K562 (cell line): ENCODE measurements around the gene EFNA5. TPM values are rescaled to one million over a fixed set of nuclear protein-coding genes. Genes with fewer than 3 reads are reported as not detected.

Source experiments
- ATAC-seq: fragments of 200-7000 bp; cut with Tn5 transposase; 3 replicates; pipeline ENCODE4 v1.9.1; 2020; ENCODE audit warnings: moderate library complexity
- BruUV-seq: library from RNA; stranded (reverse); fragments of 400-500 nt; replicated peaks from 2 replicates; lab custom pipeline; 2021; lab: Mats Ljungman, UMichigan
- CTCF ChIA-PET: fragments of 300-600 bp; formaldehyde crosslinking; extraction: SDS; loops from one replicate; lab custom pipeline; 2021; ENCODE audit warnings: low intra/inter-chr PET ratio; lab: Yijun Ruan, JAX
- POLR2A ChIA-PET: fragments of 300-600, 350-650 bp; sonication (Branson Sonifier 250); formaldehyde crosslinking; extraction: SDS; loops from one replicate; lab custom pipeline; 2021; ENCODE audit warnings: antibody characterized with exemption, inconsistent platforms; lab: Yijun Ruan, JAX
- DNase-seq, 4 experiments: peaks; one replicate each; pipeline versions ENCODE4 v3.0.0 to v3.0.0-alpha.2; 2011 to 2018; ENCODE audit warnings: low spot score in 3 of 4, mixed read lengths in 3 of 4; ENCODE audit errors: extremely low read depth in 1 of 4
- FAIRE-seq: peaks from 2 replicates; lab custom pipeline; 2011; peaks lifted over from hg19 to GRCh38; lab: Jason Lieb, UNC
- H2AFZ ChIP-seq: 2 replicates; pipeline ENCODE4 v1.6.0; 2011; ENCODE audit warnings: low read depth, low read length, control low read depth, inconsistent platforms
- H3K27ac ChIP-seq: fragments of 200-600 bp; 3 replicates; pipeline ENCODE4 v1.8.0; 2011; ENCODE audit warnings: low read depth, mild to moderate bottlenecking, control low read depth, inconsistent platforms, low read length, moderate library complexity, mixed read lengths; ENCODE audit errors: extremely low read depth
- H3K27me3 ChIP-seq, 2 experiments: fragments of 300-600 bp in 1 of 2; 2 replicates in 1 of 2; 3 replicates in 1 of 2; pipeline versions ENCODE4 v1.6.0 to v1.8.0; 2011; ENCODE audit warnings: inconsistent platforms in 2 of 2, low read length in 2 of 2, mild to moderate bottlenecking in 1 of 2, mixed read lengths in 1 of 2, moderate library complexity in 1 of 2; ENCODE audit not compliant: control insufficient read depth in 2 of 2, insufficient read depth in 2 of 2
- H3K36me3 ChIP-seq: fragments of 300-600 bp; 3 replicates; pipeline ENCODE4 v1.8.0; 2011; ENCODE audit warnings: mild to moderate bottlenecking, low read length, inconsistent platforms; ENCODE audit not compliant: control insufficient read depth, insufficient read depth
- H3K4me1 ChIP-seq, 2 experiments: fragments of 200-600 bp in 1 of 2; replicated peaks in 1 of 2; 2 replicates in 1 of 2; 3 replicates in 1 of 2; pipeline versions ENCODE4 v1.5.1 to v1.8.0; 2011; ENCODE audit warnings: inconsistent platforms in 2 of 2, low read length in 2 of 2, mild to moderate bottlenecking in 1 of 2, mixed read lengths in 1 of 2, moderate library complexity in 1 of 2; ENCODE audit not compliant: control insufficient read depth in 2 of 2, insufficient read depth in 2 of 2
- H3K4me2 ChIP-seq: 2 replicates; pipeline ENCODE4 v1.6.1; 2011; ENCODE audit warnings: low read length, control low read depth, inconsistent platforms, mixed read lengths; ENCODE audit not compliant: insufficient read depth
- H3K4me3 ChIP-seq: fragments of 200-600 bp; sonication (generic), shearing (Covaris generic); 2 replicates; pipeline ENCODE4 v1.5.1; 2016; ENCODE audit warnings: control low read depth, inconsistent platforms
- H3K79me2 ChIP-seq: fragments of 200-600 bp; 3 replicates; pipeline ENCODE4 v1.8.0; 2011; ENCODE audit warnings: low read length, inconsistent platforms; ENCODE audit not compliant: control insufficient read depth, insufficient read depth
- H3K9ac ChIP-seq, 2 experiments: 2 replicates each; pipeline versions ENCODE4 v1.6.0 to v1.6.1; 2011; ENCODE audit warnings: low read depth in 2 of 2, low read length in 2 of 2, control low read depth in 1 of 2, inconsistent platforms in 1 of 2, mild to moderate bottlenecking in 1 of 2, mixed read lengths in 1 of 2; ENCODE audit not compliant: insufficient read depth in 1 of 2
- H3K9me1 ChIP-seq: one replicate; pipeline ENCODE4 v1.6.0; 2011; ENCODE audit warnings: inconsistent platforms, mild to moderate bottlenecking, low read length, moderate library complexity; ENCODE audit not compliant: control insufficient read depth, insufficient read depth
- H3K9me3 ChIP-seq: replicated peaks from 2 replicates; pipeline ENCODE4 v1.5.1; 2011; ENCODE audit warnings: low read depth, low read length, inconsistent platforms; ENCODE audit not compliant: control insufficient read depth, insufficient read depth
- H4K20me1 ChIP-seq: replicated peaks from 2 replicates; pipeline ENCODE4 v1.6.1; 2011; ENCODE audit warnings: low read length, inconsistent platforms, mixed read lengths; ENCODE audit not compliant: control insufficient read depth, insufficient read depth
- ELF2 ChIP-seq: fragments of 250-450 bp; sonication (Bioruptor Pico); IDR thresholded peaks from 2 replicates; pipeline ENCODE4 v1.5.0; 2021; ENCODE audit warnings: mild to moderate bottlenecking
- MTF1 ChIP-seq: fragments of 250-450 bp; sonication (Bioruptor Pico); IDR thresholded peaks from 2 replicates; pipeline ENCODE4 v1.9.0; 2021; ENCODE audit warnings: moderate library complexity, mild to moderate bottlenecking, inconsistent platforms, borderline replicate concordance
- MYNN ChIP-seq, 2 experiments: sonication (generic); formaldehyde crosslinking in 1 of 2; IDR thresholded peaks; 2 replicates each; pipeline versions ENCODE4 v1.5.0 to v1.6.1; 2016 to 2020; ENCODE audit warnings: antibody characterized with exemption in 1 of 2, missing genetic modification reagents in 1 of 2
- PBX2 ChIP-seq, 2 experiments: IDR thresholded peaks in 1 of 2; conservative IDR thresholded peaks in 1 of 2; 2 replicates each; pipeline ENCODE4 v1.6.1; 2016; ENCODE audit warnings: low read depth in 2 of 2, mild to moderate bottlenecking in 1 of 2, missing compliant biosample characterization in 1 of 2, missing genetic modification characterization in 1 of 2, moderate library complexity in 1 of 2
- RCOR1 ChIP-seq, 2 experiments: IDR thresholded peaks; 2 replicates each; pipeline ENCODE4 v1.6.1; 2012; ENCODE audit warnings: low read depth in 2 of 2, low read length in 2 of 2, borderline replicate concordance in 1 of 2, improper control_type of control experiment in 1 of 2
- RFX7 ChIP-seq: fragments of 250-450 bp; sonication (Bioruptor Pico); IDR thresholded peaks from 2 replicates; pipeline ENCODE4 v1.5.1; 2021; ENCODE audit warnings: mild to moderate bottlenecking
- SIN3A ChIP-seq, 2 experiments: fragments of 150-350 bp in 1 of 2; IDR thresholded peaks; 2 replicates each; pipeline ENCODE4 v1.6.1; 2011 to 2016; ENCODE audit warnings: borderline replicate concordance in 2 of 2, low read depth in 2 of 2, low read length in 2 of 2, mild to moderate bottlenecking in 2 of 2, moderate library complexity in 2 of 2; ENCODE audit not compliant: control insufficient read depth in 1 of 2
- TRIM25 ChIP-seq: fragments of 450-650 bp; IDR thresholded peaks from 2 replicates; pipeline ENCODE4 v1.7.0; 2016; ENCODE audit warnings: borderline replicate concordance
- ZBTB11 ChIP-seq, 3 experiments: fragments of 200-800 bp in 1 of 3; fragments of 250-450 bp in 1 of 3; fragments of 450-650 bp in 1 of 3; sonication (Bioruptor Pico) in 1 of 3; sonication (Bioruptor generic) in 1 of 3; formaldehyde crosslinking in 1 of 3; IDR thresholded peaks; 2 replicates each; pipeline versions ENCODE4 v1.6.1 to v1.8.0; 2016 to 2022; ENCODE audit warnings: mild to moderate bottlenecking in 2 of 3, missing genetic modification characterization in 2 of 3, missing compliant biosample characterization in 1 of 3, moderate library complexity in 1 of 3
- ZNF764 ChIP-seq: fragments of 250-450 bp; sonication (Bioruptor Pico); IDR thresholded peaks from 2 replicates; pipeline ENCODE4 v1.4.0; 2020; ENCODE audit warnings: low read depth, mild to moderate bottlenecking, moderate library complexity
- WGBS: fragments of 100-300 bp; shearing (Covaris generic); methylation state at CpG from one replicate; pipeline ENCODE4 v1.1.6; 2016; ENCODE audit warnings: low coverage, mixed read lengths; ENCODE audit not compliant: insufficient coverage; ENCODE audit errors: missing lambda C conversion rate; 5-methylcytosine and 5-hydroxymethylcytosine counted together
- in situ Hi-C: fragments of 300-500 bp; cut with MboI; formaldehyde crosslinking; loops from 4 replicates; pipeline ENCODE4 v1.15.0; 2018; ENCODE audit warnings: inconsistent platforms, mixed read lengths
- intact Hi-C: fragments of 100-400 bp; cut with micrococcal nuclease; formaldehyde crosslinking; loops from 2 replicates; pipeline ENCODE4 v1.14.2; 2022
- polyA plus RNA-seq, 8 experiments: library from polyadenylated mRNA; depleted of rRNA in 4 of 8; stranded (reverse) in 5 of 8; unstranded in 3 of 8; fragments of >200 nt; fragmentation: Nextera tagmentation in 2 of 8; fragmentation: Illumina TruSeq in 1 of 8; extraction: Ambion mirVana in 2 of 8; extraction: Trizol in 1 of 8; gene quantifications; 2 replicates each; pipeline versions ENCODE4 v1.2.1 to v1.2.3, GENCODE V29; 2011 to 2014; ENCODE audit warnings: inconsistent platforms in 1 of 8, missing spikeins in 1 of 8
- total RNA-seq, 7 experiments: library from RNA; depleted of rRNA in 6 of 7; stranded (reverse); fragments of >200 nt in 6 of 7; fragmentation: Illumina TruSeq in 2 of 7; extraction: Trizol in 2 of 7; gene quantifications; 2 replicates each; pipeline versions ENCODE4 v1.2.1 to v1.2.3, GENCODE V29; 2011 to 2021; ENCODE audit warnings: low replicate concordance in 1 of 7

The EFNA5 gene
- total and polyA plus RNA-seq, 9 of the 15 experiments (the other 6 are each of a cell fraction or from before 2014, with no cell fraction given): 0.20 TPM; not detected in 8

- Histone ChIP-seq H3K4me2 (no peak overlapping the region), H3K4me3 (no peak overlapping the region), H4K20me1 (no peaks in the 10 kb centered on the region), H3K79me2 (no peaks in the 10 kb centered on the region), H3K27ac (no peak overlapping the region), H3K27me3 (no peaks in the 10 kb centered on the region), H3K9me1 (no peaks in the 10 kb centered on the region), H3K36me3 (no peaks in the 10 kb centered on the region), H2AFZ (no peak overlapping the region), H3K4me1 (no peaks in the 10 kb centered on the region), H3K9me3 (no peaks in the 10 kb centered on the region), H3K9ac (no peak overlapping the region)
- POLR2A ChIA-PET: no interaction called here
- FAIRE-seq (no peak), DNase-seq (no peak), ATAC-seq (no peak)
- intact Hi-C loops (no loop called here), in situ Hi-C loops (no loop called here)
- no TSS peak for BruUV-seq
- CTCF ChIA-PET: no interaction called here
- 0% methylated on average over 3 of the region's 4 CpGs for WGBS
- no peak for TF ChIP-seq ELF2 (CRISPR knock-in tag)
- no peak for TF ChIP-seq RFX7 (CRISPR knock-in tag)
- TF ChIP-seq PBX2 (CRISPR knock-in tag; IDR thresholded peaks at IDR 0.05; ENCODE audit: low read depth): no peak
- TF ChIP-seq PBX2 (tag; conservative IDR thresholded peaks at IDR 0.05; ENCODE audit: low read depth): no peak
- TF ChIP-seq MYNN (IDR thresholded peaks at IDR 0.05): no peak
- no peak for TF ChIP-seq MYNN (CRISPR knock-in tag; IDR thresholded peaks at IDR 0.05)
- TF ChIP-seq MTF1 (CRISPR knock-in tag): no peak
- TF ChIP-seq SIN3A (IDR thresholded peaks at IDR 0.05; ENCODE audit: borderline replicate concordance in 2 of 2, control insufficient read depth in 1 of 2, low read depth in 2 of 2, low read length in 2 of 2): no peak
- no peak for TF ChIP-seq TRIM25
- TF ChIP-seq ZBTB11 (CRISPR knock-in tag; IDR thresholded peaks at IDR 0.05): no peak
- TF ChIP-seq ZNF764 (CRISPR knock-in tag): no peak
- no peak for TF ChIP-seq RCOR1 (IDR thresholded peaks at IDR 0.05; ENCODE audit: borderline replicate concordance in 1 of 2, low read depth in 2 of 2, low read length in 2 of 2)
These were observed 17.7 kb downstream of the EFNA5 start for GRCh38 chr5:107652839-107653607.
